Measurements from ENCODE around the gene POLE3.
A peak's percentile ranks its signal among the peaks of the same experiment; 100 is the strongest.

The POLE3 gene

DNA sequence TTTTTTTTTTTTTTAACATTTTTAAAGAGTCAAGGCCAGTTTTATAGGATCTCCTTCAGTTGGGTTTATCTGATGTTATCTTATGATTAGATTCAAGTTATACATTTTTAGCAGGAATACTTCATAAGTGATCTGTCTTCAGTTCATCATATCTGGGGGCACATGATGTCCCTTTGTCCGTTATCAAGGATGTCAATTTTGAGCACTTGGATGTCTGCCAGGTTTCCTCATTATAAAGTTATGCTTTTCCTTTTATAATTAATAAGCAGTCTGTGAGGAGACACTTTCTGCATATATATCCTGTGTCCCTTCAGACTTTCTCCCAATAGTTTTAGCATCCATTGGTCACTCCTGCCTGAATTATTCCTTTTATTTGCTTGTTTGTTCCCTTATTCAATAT is 45.5 kb downstream of the POLE3 start:
- TF ChIP-seq, protein P1, sequence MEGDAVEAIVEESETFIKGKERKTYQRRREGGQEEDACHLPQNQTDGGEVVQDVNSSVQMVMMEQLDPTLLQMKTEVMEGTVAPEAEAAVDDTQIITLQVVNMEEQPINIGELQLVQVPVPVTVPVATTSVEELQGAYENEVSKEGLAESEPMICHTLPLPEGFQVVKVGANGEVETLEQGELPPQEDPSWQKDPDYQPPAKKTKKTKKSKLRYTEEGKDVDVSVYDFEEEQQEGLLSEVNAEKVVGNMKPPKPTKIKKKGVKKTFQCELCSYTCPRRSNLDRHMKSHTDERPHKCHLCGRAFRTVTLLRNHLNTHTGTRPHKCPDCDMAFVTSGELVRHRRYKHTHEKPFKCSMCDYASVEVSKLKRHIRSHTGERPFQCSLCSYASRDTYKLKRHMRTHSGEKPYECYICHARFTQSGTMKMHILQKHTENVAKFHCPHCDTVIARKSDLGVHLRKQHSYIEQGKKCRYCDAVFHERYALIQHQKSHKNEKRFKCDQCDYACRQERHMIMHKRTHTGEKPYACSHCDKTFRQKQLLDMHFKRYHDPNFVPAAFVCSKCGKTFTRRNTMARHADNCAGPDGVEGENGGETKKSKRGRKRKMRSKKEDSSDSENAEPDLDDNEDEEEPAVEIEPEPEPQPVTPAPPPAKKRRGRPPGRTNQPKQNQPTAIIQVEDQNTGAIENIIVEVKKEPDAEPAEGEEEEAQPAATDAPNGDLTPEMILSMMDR (IDR thresholded peaks at IDR 0.05; ENCODE audit: low read depth, low read length), result no peak
- DNase-seq (ENCODE audit: extremely low read depth, low read depth), result no peak

- TF ChIP-seq, protein P1 (IDR thresholded peaks at IDR 0.05; ENCODE audit: low read depth, low read length), result no peak
- no peak for DNase-seq (ENCODE audit: extremely low read depth, low read depth)
Measured at GRCh38 chr9:113363336-113363735, 47.1 kb downstream of the POLE3 start.

- TF ChIP-seq, protein P1 (IDR thresholded peaks at IDR 0.05; ENCODE audit: low read depth, low read length), result no peak
- DNase-seq (ENCODE audit: extremely low read depth, low read depth), result peak; percentile 15
Measured at GRCh38 chr9:113361304-113362018, 49.0 kb downstream of the POLE3 start.

DNA sequence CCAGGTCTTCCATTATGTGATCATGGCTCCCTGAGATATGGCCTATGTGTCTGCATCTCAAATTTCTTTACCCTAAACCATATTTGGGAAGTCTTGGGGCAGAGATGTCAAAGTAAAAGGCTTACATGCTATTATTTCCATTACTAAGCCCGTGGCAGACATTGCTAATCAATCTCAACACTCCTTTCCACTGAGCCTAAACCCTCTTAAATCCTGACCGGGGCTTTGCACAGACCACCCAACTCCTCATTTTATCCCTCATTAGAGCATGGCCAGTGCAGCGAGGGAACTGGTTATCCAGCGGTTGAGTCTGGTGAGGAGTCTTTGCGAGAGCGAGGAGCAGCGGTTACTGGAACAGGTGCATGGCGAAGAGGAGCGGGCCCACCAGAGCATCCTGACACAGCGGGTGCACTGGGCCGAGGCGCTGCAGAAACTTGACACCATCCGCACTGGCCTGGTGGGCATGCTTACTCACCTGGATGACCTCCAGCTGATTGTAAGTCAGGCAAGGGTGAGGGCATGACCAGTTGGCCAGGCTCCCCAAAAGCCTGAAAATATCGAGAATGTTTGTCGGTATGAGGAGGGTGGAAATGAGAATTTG is 50.1 kb downstream of the POLE3 start:
- DNase-seq (ENCODE audit: extremely low read depth, low read depth), result no peak
- TF ChIP-seq, protein P1 (IDR thresholded peaks at IDR 0.05; ENCODE audit: low read depth, low read length), result no peak

- DNase-seq (ENCODE audit: extremely low read depth, low read depth), result no peak
- TF ChIP-seq, protein P1 (IDR thresholded peaks at IDR 0.05; ENCODE audit: low read depth, low read length), result no peak
Measured at GRCh38 chr9:113359385-113359784, 51.1 kb downstream of the POLE3 start.
